DOHH2 (cell line): ENCODE data around the gene PDIA6.

ENCODE experiments used
- H3F3A ChIP-seq: fragments of 200-600 bp; sonication (generic), shearing (Covaris generic); 2 replicates; pipeline ENCODE4 v1.6.0; 2016; ENCODE audit warnings: antibody characterized with exemption, mild to moderate bottlenecking; ENCODE audit not compliant: control insufficient read depth, insufficient read depth
- H3K27ac ChIP-seq: fragments of 200-600 bp; sonication (generic); 2 replicates; pipeline ENCODE4 v1.5.1; 2014; ENCODE audit warnings: low read depth, mild to moderate bottlenecking, low read length, moderate library complexity
- H3K27me3 ChIP-seq: fragments of 200-600 bp; sonication (generic); 2 replicates; pipeline ENCODE4 v1.6.1; 2014; ENCODE audit warnings: mild to moderate bottlenecking, low read length, mixed read lengths; ENCODE audit not compliant: control insufficient read depth
- H3K36me3 ChIP-seq: fragments of 200-600 bp; sonication (generic); 2 replicates; pipeline ENCODE4 v1.6.1; 2014; ENCODE audit warnings: mild to moderate bottlenecking, low read length, moderate library complexity, mixed read lengths; ENCODE audit not compliant: control insufficient read depth
- H3K4me1 ChIP-seq: fragments of 200-600 bp; sonication (generic); 2 replicates; pipeline ENCODE4 v1.6.1; 2014; ENCODE audit warnings: mild to moderate bottlenecking, low read length, mixed read lengths; ENCODE audit not compliant: control insufficient read depth
- H3K4me2 ChIP-seq: fragments of 200-600 bp; sonication (generic); 2 replicates; pipeline ENCODE4 v1.6.0; 2014; ENCODE audit warnings: mild to moderate bottlenecking, low read length, moderate library complexity
- H3K4me3 ChIP-seq: fragments of 200-600 bp; sonication (generic); 2 replicates; pipeline ENCODE4 v1.5.1; 2014; ENCODE audit warnings: mild to moderate bottlenecking, low read length, mixed read lengths
- H3K79me2 ChIP-seq: fragments of 200-600 bp; sonication (generic); 2 replicates; pipeline ENCODE4 v1.6.1; 2014; ENCODE audit warnings: mild to moderate bottlenecking, low read length, mixed read lengths; ENCODE audit not compliant: control insufficient read depth
- H3K9me2 ChIP-seq: fragments of 200-600 bp; sonication (generic); replicated peaks from 2 replicates; pipeline ENCODE4 v1.6.1; 2014; ENCODE audit warnings: mild to moderate bottlenecking, low read length, mixed read lengths; ENCODE audit not compliant: control insufficient read depth
- H3K9me3 ChIP-seq: fragments of 200-600 bp; sonication (generic); 2 replicates; pipeline ENCODE4 v1.6.1; 2014; ENCODE audit warnings: antibody characterized with exemption, low read length, mixed read lengths; ENCODE audit not compliant: control insufficient read depth, insufficient read depth
- H4K20me1 ChIP-seq: fragments of 200-600 bp; sonication (generic); 2 replicates; pipeline ENCODE4 v1.6.0; 2014; ENCODE audit warnings: low read depth, mild to moderate bottlenecking, antibody characterized with exemption, low read length, moderate library complexity; ENCODE audit not compliant: control insufficient read depth, insufficient read depth
- EZH2phosphoT487 ChIP-seq: fragments of 200-600 bp; sonication (generic); IDR thresholded peaks from 2 replicates; pipeline ENCODE4 v1.6.1; 2017; ENCODE audit warnings: borderline replicate concordance, mild to moderate bottlenecking, antibody characterized with exemption, low read length, moderate library complexity, mixed read lengths
- TF ChIP-seq, protein P1 (sequence below): fragments of 200-600 bp; sonication (generic); IDR thresholded peaks from one replicate; pipeline ENCODE4 v1.5.1; 2014; ENCODE audit warnings: antibody characterized with exemption, mild to moderate bottlenecking, low read depth, low read length; ENCODE audit not compliant: poor library complexity, severe bottlenecking

PDIA6 gene

DNA sequence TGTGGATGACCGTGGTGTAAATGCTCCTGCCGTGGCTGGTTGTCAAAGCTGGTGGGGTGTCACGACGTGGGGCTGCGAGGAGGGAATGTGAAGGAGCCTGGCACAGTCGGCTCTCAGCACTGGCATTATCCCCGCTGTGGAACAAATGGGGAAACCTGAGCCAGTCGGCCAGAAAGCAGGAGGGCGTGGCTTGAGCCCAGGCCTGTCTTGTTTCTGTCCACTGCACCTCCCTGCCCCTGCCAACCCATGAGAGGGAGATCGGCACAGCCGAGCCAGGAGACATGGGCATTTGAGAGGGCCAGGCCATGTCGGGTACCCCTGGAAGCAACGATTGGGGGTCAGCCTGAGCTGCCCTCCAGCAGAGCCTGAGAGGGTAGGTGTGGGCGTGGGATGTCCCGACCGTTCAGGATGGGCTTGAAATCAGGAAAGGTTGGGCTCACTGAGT is 44.5 kb downstream of the PDIA6 start:
- no peaks in the 10 kb centered on the region for H3K9me3 ChIP-seq
- H3K4me2 ChIP-seq, result no peak overlapping the region
- no peaks in the 10 kb centered on the region for H3F3A ChIP-seq
- H3K4me1 ChIP-seq, result peaks cover 5% of the 10 kb centered on the region; the same call in 1 of the 2 replicates
- H3K9me2 ChIP-seq, result no peaks in the 10 kb centered on the region
- H3K27ac ChIP-seq, result no peak overlapping the region
- H3K36me3 ChIP-seq, result no peaks in the 10 kb centered on the region
- TF ChIP-seq EZH2phosphoT487, result no peak
- TF ChIP-seq, protein P1, sequence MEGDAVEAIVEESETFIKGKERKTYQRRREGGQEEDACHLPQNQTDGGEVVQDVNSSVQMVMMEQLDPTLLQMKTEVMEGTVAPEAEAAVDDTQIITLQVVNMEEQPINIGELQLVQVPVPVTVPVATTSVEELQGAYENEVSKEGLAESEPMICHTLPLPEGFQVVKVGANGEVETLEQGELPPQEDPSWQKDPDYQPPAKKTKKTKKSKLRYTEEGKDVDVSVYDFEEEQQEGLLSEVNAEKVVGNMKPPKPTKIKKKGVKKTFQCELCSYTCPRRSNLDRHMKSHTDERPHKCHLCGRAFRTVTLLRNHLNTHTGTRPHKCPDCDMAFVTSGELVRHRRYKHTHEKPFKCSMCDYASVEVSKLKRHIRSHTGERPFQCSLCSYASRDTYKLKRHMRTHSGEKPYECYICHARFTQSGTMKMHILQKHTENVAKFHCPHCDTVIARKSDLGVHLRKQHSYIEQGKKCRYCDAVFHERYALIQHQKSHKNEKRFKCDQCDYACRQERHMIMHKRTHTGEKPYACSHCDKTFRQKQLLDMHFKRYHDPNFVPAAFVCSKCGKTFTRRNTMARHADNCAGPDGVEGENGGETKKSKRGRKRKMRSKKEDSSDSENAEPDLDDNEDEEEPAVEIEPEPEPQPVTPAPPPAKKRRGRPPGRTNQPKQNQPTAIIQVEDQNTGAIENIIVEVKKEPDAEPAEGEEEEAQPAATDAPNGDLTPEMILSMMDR, result no peak
- no peaks in the 10 kb centered on the region for H4K20me1 ChIP-seq
- H3K4me3 ChIP-seq, result no peak overlapping the region
- H3K79me2 ChIP-seq, result no peaks in the 10 kb centered on the region
- H3K27me3 ChIP-seq, result no peaks in the 10 kb centered on the region

DNA sequence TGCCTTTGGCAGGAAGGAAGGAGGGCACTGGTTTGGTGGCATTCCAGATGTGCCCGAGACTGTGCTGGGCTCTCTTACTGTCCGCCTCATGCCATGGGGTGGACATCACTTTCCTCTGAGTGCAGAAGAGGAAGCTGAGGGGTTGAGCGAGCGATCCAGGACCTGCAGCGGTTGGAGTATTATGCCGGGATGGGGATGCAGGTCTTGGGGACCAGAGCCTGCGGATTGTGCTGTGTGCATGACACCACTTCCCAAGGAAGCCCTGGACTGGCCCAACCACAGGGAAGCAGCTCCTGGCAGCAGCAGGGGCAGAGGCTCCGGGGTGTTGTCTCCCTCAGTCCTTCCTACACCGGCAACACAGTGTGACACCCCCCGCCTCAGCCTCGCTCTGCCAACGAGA is 46.7 kb downstream of the PDIA6 start:
- peaks cover 5% of the 10 kb centered on the region; the same call in 1 of the 2 replicates for H3K4me1 ChIP-seq
- H3K79me2 ChIP-seq, result no peaks in the 10 kb centered on the region
- TF ChIP-seq EZH2phosphoT487, result no peak
- TF ChIP-seq, protein P1, result no peak
- H3K36me3 ChIP-seq, result no peaks in the 10 kb centered on the region
- no peaks in the 10 kb centered on the region for H3K9me2 ChIP-seq
- no peak overlapping the region for H3K4me2 ChIP-seq
- no peaks in the 10 kb centered on the region for H4K20me1 ChIP-seq
- H3K4me3 ChIP-seq, result no peak overlapping the region
- H3F3A ChIP-seq, result no peaks in the 10 kb centered on the region
- no peaks in the 10 kb centered on the region for H3K9me3 ChIP-seq
- no peaks in the 10 kb centered on the region for H3K27me3 ChIP-seq
- no peak overlapping the region for H3K27ac ChIP-seq

DNA sequence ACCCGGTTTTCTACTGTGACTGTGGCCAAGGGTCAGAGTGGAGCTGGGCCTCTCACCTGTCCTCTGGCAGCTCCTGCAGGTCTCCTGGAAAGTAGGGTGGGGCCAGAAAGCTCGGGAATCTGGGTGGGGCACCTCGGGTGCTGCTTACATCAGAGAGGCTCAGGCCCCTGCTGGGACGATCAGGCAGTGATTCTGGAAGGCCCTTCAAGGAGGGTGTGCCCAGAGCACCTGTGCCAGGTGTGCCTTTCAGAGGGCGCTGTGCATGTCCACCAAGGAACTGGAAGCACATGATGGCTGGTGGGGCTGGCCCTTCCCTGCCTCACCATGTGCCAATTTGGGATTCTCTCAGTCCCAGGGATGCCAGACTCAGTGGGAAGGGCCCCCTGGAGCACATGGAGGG is 47.1 kb downstream of the PDIA6 start:
- Histone ChIP-seq H3K27ac (no peak overlapping the region), H3F3A (no peaks in the 10 kb centered on the region), H4K20me1 (no peaks in the 10 kb centered on the region), H3K4me3 (no peak overlapping the region), H3K9me2 (no peaks in the 10 kb centered on the region), H3K9me3 (no peaks in the 10 kb centered on the region), H3K79me2 (no peaks in the 10 kb centered on the region), H3K4me2 (no peak overlapping the region), H3K36me3 (no peaks in the 10 kb centered on the region), H3K27me3 (no peaks in the 10 kb centered on the region), H3K4me1 (peaks cover 5% of the 10 kb centered on the region; the same call in 1 of the 2 replicates)
- TF ChIP-seq, protein P1, result no peak
- no peak for TF ChIP-seq EZH2phosphoT487

DNA sequence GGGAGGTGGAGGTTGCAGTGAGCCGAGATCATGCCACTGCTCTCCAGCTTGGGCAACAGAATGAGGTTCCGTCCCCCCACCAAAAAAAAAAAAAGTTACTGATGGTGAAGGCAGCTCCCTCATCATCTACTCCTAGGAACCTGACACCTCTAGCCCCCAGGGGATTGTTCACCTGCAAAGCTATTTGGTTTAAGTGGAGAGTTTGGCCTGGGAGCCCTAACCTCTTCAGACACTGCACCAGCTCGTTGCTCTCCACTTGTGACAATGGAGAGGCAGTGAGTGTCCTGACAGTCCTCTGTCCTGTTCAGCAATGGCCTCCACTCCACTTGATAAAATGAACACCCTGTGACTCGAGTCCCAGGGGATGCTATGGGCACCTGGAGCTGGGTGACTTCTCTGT is 47.7 kb downstream of the PDIA6 start:
- no peaks in the 10 kb centered on the region for H4K20me1 ChIP-seq
- no peaks in the 10 kb centered on the region for H3K9me2 ChIP-seq
- H3K36me3 ChIP-seq, result no peaks in the 10 kb centered on the region
- no peak for TF ChIP-seq EZH2phosphoT487
- TF ChIP-seq, protein P1, result no peak
- no peak overlapping the region for H3K4me3 ChIP-seq
- no peaks in the 10 kb centered on the region for H3K79me2 ChIP-seq
- no peak overlapping the region for H3K4me2 ChIP-seq
- no peaks in the 10 kb centered on the region for H3K9me3 ChIP-seq
- H3K4me1 ChIP-seq, result peaks cover 5% of the 10 kb centered on the region; the same call in 1 of the 2 replicates
- no peak overlapping the region for H3K27ac ChIP-seq
- no peaks in the 10 kb centered on the region for H3F3A ChIP-seq
- no peaks in the 10 kb centered on the region for H3K27me3 ChIP-seq
